Naive thymus-derived CD8-positive, alpha-beta T cell (primary cell): ENCODE measurements around the gene TRIAP1. TPM values are rescaled to one million over a fixed set of nuclear protein-coding genes. Genes with fewer than 3 reads are reported as not detected.

Source experiments
- ATAC-seq, 2 donors: fragments of 150-1000 bp; cut with Tn5 transposase in 1 of 2; sonication (Bioruptor Pico), chemical (Tn5 transposase) in 1 of 2; 1 replicate in 1 of 2; 2 replicates in 1 of 2; pipeline ENCODE4 v1.10.0; 2021; ENCODE audit warnings: mild to moderate bottlenecking in 2 of 2, moderate library complexity in 2 of 2
- POLR2A ChIA-PET: fragments of 350-600 bp; sonication (Branson Sonifier 250); formaldehyde crosslinking; loops from one replicate; lab custom pipeline; 2021; ENCODE audit warnings: antibody characterized with exemption; lab: Charles Lee
- DNase-seq, 10 donors: peaks; one replicate each; pipeline versions ENCODE4 v3.0.0 to v3.0.0-alpha.2; 2020 to 2022
- H3K27ac Mint-ChIP-seq, 10 donors: one replicate each; pipeline ENCODE4 v1.8.0; 2020 to 2022; ENCODE audit warnings: mild to moderate bottlenecking in 10 of 10, mixed read lengths in 10 of 10, moderate library complexity in 4 of 10, inconsistent platforms in 1 of 10
- H3K27me3 Mint-ChIP-seq, 5 donors: one replicate each; pipeline ENCODE4 v1.8.0; 2021 to 2022; ENCODE audit warnings: mixed read lengths in 5 of 5
- H3K36me3 Mint-ChIP-seq, 3 donors: one replicate each; pipeline ENCODE4 v1.8.0; 2020 to 2022; ENCODE audit warnings: mixed read lengths in 3 of 3, mild to moderate bottlenecking in 2 of 3, inconsistent platforms in 1 of 3
- H3K4me1 Mint-ChIP-seq, 4 donors: one replicate each; pipeline ENCODE4 v1.8.0; 2021 to 2022; ENCODE audit warnings: mixed read lengths in 4 of 4
- H3K4me3 Mint-ChIP-seq, 10 donors: one replicate each; pipeline ENCODE4 v1.8.0; 2020 to 2022; ENCODE audit warnings: mild to moderate bottlenecking in 10 of 10, mixed read lengths in 10 of 10, moderate library complexity in 6 of 10, inconsistent platforms in 1 of 10
- H3K9me3 Mint-ChIP-seq, 9 donors: one replicate each; pipeline ENCODE4 v1.8.0; 2020 to 2022; ENCODE audit warnings: mixed read lengths in 9 of 9, mild to moderate bottlenecking in 3 of 9, inconsistent platforms in 1 of 9, moderate library complexity in 1 of 9
- polyA plus RNA-seq, 3 donors: library from polyadenylated mRNA; unstranded; fragments of 300-500 nt; fragmentation: Illumina TruSeq; gene quantifications; one replicate each; pipeline ENCODE4 v1.2.3, GENCODE V29; 2021
- total RNA-seq, 8 experiments: library from RNA in 2 of 8; stranded (reverse) in 2 of 8; gene quantifications; one replicate each; pipeline ENCODE4 v1.2.3 and lab custom pipeline; 2021 to 2026

TRIAP1 gene
- total and polyA plus RNA-seq, 5 experiments from 2014 or later: 21.9 to 65.2 (median 54.1) TPM

- Mint-ChIP-seq H3K36me3 (no peaks in the 10 kb centered on the region), H3K27ac (no peak overlapping the region), H3K9me3 (no peaks in the 10 kb centered on the region), H3K4me3 (peak overlapping the region in 1 of 10 donors; percentile 16), H3K4me1 (no peaks in the 10 kb centered on the region), H3K27me3 (peaks cover 0 to 4% (median 0%) of the 10 kb centered on the region in 5 donors)
- DNase-seq: no peak
- POLR2A ChIA-PET: no interaction called here
- ATAC-seq: no peak
These were observed 24.5 kb downstream of the TRIAP1 start for GRCh38 chr12:120421701-120422100.

DNA sequence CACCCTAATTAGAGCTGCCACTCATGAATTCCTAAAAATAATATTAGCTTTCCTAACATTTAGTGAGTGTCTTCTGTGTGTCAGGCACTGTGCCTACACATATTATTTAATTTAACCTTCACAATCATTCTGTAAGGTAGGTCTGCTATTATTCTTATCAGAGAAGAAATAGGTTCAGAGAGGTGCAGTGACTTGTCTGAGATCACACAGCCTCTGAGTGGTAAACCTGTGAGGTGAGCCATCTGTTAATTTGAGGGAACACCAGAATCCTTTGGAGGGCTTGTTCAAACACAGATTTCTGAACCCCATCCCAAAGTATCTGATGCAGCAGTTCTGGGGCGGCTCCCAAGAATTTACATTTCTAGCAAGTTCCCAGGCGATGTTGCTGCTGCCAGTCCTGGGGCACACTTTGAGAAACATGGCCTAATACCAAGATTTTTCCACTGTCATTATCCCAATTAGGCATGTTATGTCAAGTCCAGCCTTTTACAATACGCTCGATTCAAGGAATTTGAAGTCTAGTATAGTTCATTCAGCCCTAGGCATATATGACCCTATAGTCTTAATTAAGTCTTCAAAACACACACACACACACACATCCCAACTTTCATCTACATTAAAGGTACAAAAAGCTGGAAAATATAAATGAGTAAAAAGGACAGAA lies 28.1 kb downstream of the TRIAP1 start:
- Mint-ChIP-seq H3K27ac (peak overlapping the region in 1 of 10 donors; percentile 81), H3K4me3 (no peak overlapping the region), H3K4me1 (no peaks in the 10 kb centered on the region), H3K36me3 (no peaks in the 10 kb centered on the region), H3K27me3 (peaks cover 0 to 7% (median 0%) of the 10 kb centered on the region in 5 donors), H3K9me3 (no peaks in the 10 kb centered on the region)
- DNase-seq (no peak), ATAC-seq (no peak)
- POLR2A ChIA-PET: no interaction called here

DNA sequence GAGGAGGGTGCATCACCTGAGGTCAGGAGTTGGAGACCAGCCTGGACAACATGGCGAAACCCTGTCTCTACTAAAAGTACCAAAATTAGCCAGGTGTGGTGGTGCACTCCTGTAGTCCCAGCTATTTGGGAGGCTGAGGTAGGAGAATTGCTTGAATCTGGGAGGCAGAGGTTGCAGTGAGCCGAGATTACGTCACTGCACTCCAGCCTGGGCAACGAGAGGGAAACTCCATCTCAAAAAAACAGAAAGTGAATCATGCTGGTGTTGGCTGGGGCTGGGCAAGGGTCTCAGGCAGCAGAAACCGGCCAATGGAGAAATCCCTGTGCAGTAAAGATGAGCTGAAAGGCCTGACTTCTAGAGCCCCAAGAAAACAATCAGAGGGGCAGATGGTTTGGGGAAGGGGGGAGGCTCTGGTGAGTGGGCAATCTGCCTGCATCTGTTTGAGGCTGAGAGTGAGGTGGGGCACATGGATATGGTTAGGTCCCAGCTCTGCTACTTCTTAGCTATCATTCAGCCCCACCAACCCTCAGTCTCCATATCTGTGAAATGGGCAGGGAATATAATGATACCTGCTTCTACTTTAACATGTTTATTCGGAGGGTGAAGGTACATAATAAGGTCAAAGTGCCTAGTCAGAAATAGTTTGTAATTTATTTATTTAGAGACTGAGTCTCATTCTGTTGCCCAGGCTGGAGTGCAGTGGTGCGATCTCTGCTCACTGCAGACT lies 29.5 kb downstream of the TRIAP1 start:
- peaks cover 2 to 9% (median 7%) of the 10 kb centered on the region in 5 donors for H3K27me3 Mint-ChIP-seq
- no peaks in the 10 kb centered on the region for H3K9me3 Mint-ChIP-seq
- DNase-seq (no peak), ATAC-seq (no peak)
- H3K4me1 Mint-ChIP-seq: no peaks in the 10 kb centered on the region
- no peaks in the 10 kb centered on the region for H3K36me3 Mint-ChIP-seq
- H3K4me3 Mint-ChIP-seq: no peak overlapping the region
- POLR2A ChIA-PET: no interaction called here
- H3K27ac Mint-ChIP-seq: no peak overlapping the region

DNA sequence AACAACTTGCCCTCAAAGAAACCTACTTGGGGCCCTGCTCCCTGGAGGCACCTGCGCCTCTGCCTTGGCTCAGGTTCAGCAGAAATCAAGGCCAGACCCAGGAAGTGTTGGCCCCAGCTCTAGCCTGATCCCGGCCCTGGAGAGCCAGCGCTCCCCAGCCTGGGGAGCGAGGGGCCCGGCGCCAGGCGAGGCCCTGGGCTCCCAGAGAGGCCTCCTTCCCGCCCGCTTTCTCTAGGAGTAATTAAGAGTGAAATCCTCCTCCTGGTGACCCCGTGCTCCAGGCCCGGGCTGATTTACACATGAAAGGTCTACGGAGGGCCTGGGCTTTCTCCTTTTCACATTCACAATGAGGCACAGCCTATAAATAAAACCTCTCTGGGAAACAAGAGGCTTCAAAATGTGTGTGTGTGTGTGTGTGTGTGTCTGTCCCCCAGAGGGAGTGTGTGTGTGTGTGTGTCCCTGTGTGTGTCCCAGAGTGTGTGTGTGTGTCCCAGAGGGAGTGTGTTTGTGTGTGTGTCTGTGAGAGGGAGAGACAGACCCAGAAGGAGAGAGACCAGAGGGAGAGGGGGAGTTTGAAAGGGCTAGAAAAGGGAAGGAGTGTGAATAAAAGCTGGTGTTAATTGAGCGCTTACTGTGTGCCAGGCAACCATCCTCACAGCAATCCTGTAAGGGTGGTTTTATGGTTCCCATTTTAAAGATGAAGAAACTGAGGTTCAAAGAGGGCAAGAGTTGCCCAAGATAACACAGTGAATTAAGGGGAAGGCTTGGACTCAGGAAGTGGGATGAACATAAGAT lies 32.1 kb downstream of the TRIAP1 start:
- Mint-ChIP-seq H3K4me3 (no peak overlapping the region), H3K27me3 (peaks cover 2 to 9% (median 7%) of the 10 kb centered on the region in 5 donors), H3K4me1 (no peaks in the 10 kb centered on the region), H3K36me3 (no peaks in the 10 kb centered on the region), H3K9me3 (no peaks in the 10 kb centered on the region), H3K27ac (no peak overlapping the region)
- no peak for ATAC-seq
- no peak for DNase-seq
- POLR2A ChIA-PET: interaction anchor here (0.7 kb wide), 1 partner anchor 9 kb away, joined by 3 read pairs; no protein-coding TSS in a partner anchor

DNA sequence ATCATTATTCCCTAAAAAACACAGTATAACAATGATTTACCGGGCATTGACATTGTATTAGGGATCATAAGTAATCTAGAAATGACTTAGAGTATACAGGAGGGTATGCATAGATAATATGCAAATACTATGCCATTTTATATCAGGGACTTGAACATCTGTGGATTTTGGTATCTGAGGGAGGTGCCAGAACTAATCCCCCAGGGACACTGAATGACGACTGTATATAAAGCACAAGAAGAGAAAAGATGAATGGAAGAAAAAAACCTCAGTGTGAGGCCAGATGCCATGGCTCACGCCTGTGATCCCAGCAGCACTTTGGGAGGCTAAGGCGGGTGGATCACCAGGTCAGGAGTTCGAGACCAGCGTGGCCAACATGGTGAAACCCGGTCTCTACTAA lies 33.8 kb downstream of the TRIAP1 start:
- Mint-ChIP-seq H3K4me1 (no peaks in the 10 kb centered on the region), H3K27me3 (peaks cover 2 to 9% (median 5%) of the 10 kb centered on the region in 5 donors), H3K9me3 (no peaks in the 10 kb centered on the region), H3K27ac (no peak overlapping the region), H3K4me3 (no peak overlapping the region), H3K36me3 (no peaks in the 10 kb centered on the region)
- POLR2A ChIA-PET: no interaction called here
- DNase-seq: no peak
- no peak for ATAC-seq

- Mint-ChIP-seq H3K4me1 (peaks cover 0 to 3% (median 1%) of the 10 kb centered on the region in 4 donors), H3K27me3 (peaks cover 0 to 9% (median 2%) of the 10 kb centered on the region in 5 donors), H3K36me3 (no peaks in the 10 kb centered on the region), H3K4me3 (peak overlapping the region in 1 of 10 donors; percentile 20), H3K27ac (no peak overlapping the region), H3K9me3 (peaks cover 0 to 5% (median 0%) of the 10 kb centered on the region in 9 donors)
- ATAC-seq: no peak
- POLR2A ChIA-PET: no interaction called here
- DNase-seq: no peak
These were observed 37.4 kb downstream of the TRIAP1 start for GRCh38 chr12:120408771-120409170.

DNA sequence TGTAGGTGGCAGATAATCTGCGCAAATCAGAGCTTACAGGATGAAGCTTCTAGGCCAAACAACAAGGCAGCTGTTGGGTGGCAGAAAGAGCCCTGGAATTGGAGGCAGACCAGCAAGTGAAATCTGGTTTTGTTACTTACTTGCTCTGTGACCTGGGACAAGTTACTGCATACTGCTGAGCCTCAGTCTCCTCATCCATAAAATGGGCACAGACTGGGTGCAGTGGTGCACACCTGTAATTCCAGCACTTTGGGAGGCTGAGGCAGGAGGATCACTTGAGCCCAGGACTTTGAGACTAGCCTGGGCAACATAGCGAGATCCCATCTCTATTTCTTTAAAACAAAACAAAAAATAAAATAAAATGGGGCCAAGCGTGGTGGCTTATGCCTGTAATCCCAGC lies 39.6 kb downstream of the TRIAP1 start:
- Mint-ChIP-seq H3K4me3 (no peak overlapping the region), H3K36me3 (no peaks in the 10 kb centered on the region), H3K4me1 (peaks cover 0 to 5% (median 1%) of the 10 kb centered on the region in 4 donors), H3K27ac (no peak overlapping the region), H3K27me3 (peaks cover 0 to 10% (median 8%) of the 10 kb centered on the region in 5 donors), H3K9me3 (peaks cover 0 to 7% (median 0%) of the 10 kb centered on the region in 9 donors)
- no peak for ATAC-seq
- POLR2A ChIA-PET: no interaction called here
- no peak for DNase-seq

- Mint-ChIP-seq H3K36me3 (no peaks in the 10 kb centered on the region), H3K9me3 (peaks cover 0 to 7% (median 0%) of the 10 kb centered on the region in 9 donors), H3K27ac (no peak overlapping the region), H3K4me1 (peaks cover 0 to 5% (median 1%) of the 10 kb centered on the region in 4 donors), H3K4me3 (no peak overlapping the region), H3K27me3 (peaks cover 0 to 10% (median 8%) of the 10 kb centered on the region in 5 donors)
- DNase-seq (no peak), ATAC-seq (no peak)
- POLR2A ChIA-PET: no interaction called here
These were observed 40.1 kb downstream of the TRIAP1 start for GRCh38 chr12:120406069-120406468.

DNA sequence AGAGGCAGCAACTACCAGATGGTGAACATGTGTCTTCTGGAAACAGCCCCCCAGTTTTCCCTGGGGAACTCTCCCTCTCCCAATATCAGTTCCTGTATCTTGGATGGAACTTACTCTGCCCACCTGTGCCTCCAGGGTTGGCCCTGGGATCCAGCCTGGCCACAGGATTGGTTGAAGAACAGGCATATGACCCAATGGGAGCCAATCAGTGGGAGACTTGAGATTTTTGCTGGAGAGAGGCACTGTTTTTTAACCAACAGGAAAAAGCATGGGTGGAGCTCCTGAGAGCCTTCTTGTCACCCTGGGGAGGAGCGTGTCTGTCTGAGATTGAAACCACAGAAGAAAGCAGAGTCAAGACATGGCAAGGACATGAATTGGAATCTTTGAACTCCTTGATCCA lies 41.9 kb downstream of the TRIAP1 start:
- Mint-ChIP-seq H3K4me1 (peaks cover 0 to 5% (median 1%) of the 10 kb centered on the region in 4 donors), H3K36me3 (no peaks in the 10 kb centered on the region), H3K9me3 (peaks cover 0 to 7% (median 0%) of the 10 kb centered on the region in 9 donors), H3K4me3 (no peak overlapping the region), H3K27me3 (peaks cover 0 to 19% (median 10%) of the 10 kb centered on the region in 5 donors), H3K27ac (no peak overlapping the region)
- ATAC-seq (no peak), DNase-seq (peak in 1 of 10 donors; percentile 5)
- POLR2A ChIA-PET: no interaction called here

DNA sequence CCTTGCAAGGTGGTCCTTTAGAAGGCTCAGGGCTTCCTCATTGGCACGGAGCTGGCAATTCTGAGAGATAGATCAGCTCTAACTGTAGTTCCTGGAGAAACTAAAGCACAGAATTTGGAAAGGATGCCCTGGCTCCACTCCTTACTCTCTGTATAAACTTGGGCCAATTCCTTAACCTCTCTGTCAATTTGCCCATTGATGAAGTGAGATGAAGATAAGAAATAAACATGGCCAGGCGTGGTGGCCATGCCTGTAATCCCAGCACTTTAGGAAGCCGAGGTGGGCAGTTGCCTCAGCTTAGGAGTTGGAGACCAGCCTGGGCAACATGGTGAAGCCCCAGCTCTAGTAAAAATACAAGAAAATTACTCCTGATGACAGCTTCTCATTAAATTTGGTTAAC lies 42.3 kb downstream of the TRIAP1 start:
- peaks cover 0 to 20% (median 10%) of the 10 kb centered on the region in 5 donors for H3K27me3 Mint-ChIP-seq
- H3K9me3 Mint-ChIP-seq: peaks cover 0 to 7% (median 0%) of the 10 kb centered on the region in 9 donors
- POLR2A ChIA-PET: no interaction called here
- DNase-seq (no peak), ATAC-seq (no peak)
- no peak overlapping the region for H3K27ac Mint-ChIP-seq
- no peaks in the 10 kb centered on the region for H3K36me3 Mint-ChIP-seq
- no peak overlapping the region for H3K4me3 Mint-ChIP-seq
- H3K4me1 Mint-ChIP-seq: peaks cover 0 to 5% (median 1%) of the 10 kb centered on the region in 4 donors

DNA sequence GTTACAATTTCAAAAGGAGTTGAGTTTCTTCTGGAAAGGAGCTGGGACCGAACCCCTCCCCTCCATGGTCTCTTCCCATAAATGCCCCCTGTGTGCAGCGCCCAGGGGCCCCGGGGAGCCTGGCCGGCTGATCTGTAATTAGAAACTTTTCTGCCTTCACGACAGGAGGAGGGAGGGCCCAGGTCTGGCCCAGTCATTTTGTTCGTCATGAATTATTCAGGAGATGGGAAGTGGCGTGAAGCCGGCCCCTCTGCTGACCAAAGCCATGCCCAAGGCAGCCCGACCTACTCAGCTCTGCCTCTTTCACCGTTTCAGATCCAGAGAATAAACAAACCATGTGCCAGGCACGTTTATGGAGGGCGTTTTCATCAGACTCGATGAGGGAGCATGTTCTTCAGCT lies 44.0 kb downstream of the TRIAP1 start:
- DNase-seq (no peak), ATAC-seq (no peak)
- no peak overlapping the region for H3K27ac Mint-ChIP-seq
- H3K9me3 Mint-ChIP-seq: peaks cover 0 to 7% (median 0%) of the 10 kb centered on the region in 9 donors
- peaks cover 0 to 5% (median 1%) of the 10 kb centered on the region in 4 donors for H3K4me1 Mint-ChIP-seq
- POLR2A ChIA-PET: no interaction called here
- H3K4me3 Mint-ChIP-seq: no peak overlapping the region
- H3K27me3 Mint-ChIP-seq: peaks cover 3 to 24% (median 19%) of the 10 kb centered on the region in 5 donors
- no peaks in the 10 kb centered on the region for H3K36me3 Mint-ChIP-seq

DNA sequence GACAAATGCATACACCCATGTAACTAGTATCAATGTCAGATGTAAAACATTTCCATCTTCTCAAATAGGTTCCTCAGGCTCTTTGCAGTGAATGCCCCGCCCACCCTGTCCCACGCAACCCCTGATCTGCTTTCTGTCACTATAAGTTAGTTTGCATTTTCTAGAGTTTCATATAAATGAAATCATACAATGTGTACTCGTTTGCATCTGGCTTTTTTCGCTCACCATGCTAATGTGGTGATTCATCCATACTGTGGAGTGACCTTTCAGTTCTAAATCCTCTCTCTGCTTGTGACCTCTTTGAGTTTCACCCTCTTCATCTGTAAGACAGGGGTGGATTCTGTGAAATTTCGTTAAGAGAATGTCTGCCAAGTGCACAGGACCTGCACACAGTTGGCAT lies 46.7 kb downstream of the TRIAP1 start:
- H3K27me3 Mint-ChIP-seq: peaks cover 9 to 37% (median 30%) of the 10 kb centered on the region in 5 donors
- ATAC-seq (no peak), DNase-seq (no peak)
- no peak overlapping the region for H3K4me3 Mint-ChIP-seq
- POLR2A ChIA-PET: no interaction called here
- H3K4me1 Mint-ChIP-seq: peaks cover 0 to 5% (median 4%) of the 10 kb centered on the region in 4 donors
- no peak overlapping the region for H3K27ac Mint-ChIP-seq
- H3K9me3 Mint-ChIP-seq: peaks cover 0 to 7% (median 0%) of the 10 kb centered on the region in 9 donors
- no peaks in the 10 kb centered on the region for H3K36me3 Mint-ChIP-seq
